Fibroblast of lung (primary cell): Measurements from ENCODE around the gene RYR2. TPM values are rescaled to one million over a fixed set of nuclear protein-coding genes. Genes with fewer than 3 reads are reported as not detected.
A peak's percentile ranks its signal among the peaks of the same experiment; 100 is the strongest.

Experiments
- DNase-seq, 2 donors: peaks; one replicate each; pipeline versions ENCODE4 v3.0.0 to v3.0.0-alpha.2; 2010; ENCODE audit warnings: low read depth in 2 of 2
- H2AFZ ChIP-seq: 2 replicates; pipeline ENCODE4 v1.5.1; 2012; ENCODE audit warnings: low read length, control low read depth, inconsistent platforms
- H3K27ac ChIP-seq: 2 replicates; pipeline ENCODE4 v1.5.1; 2011; ENCODE audit warnings: low read length, control low read depth; ENCODE audit not compliant: insufficient read depth
- H3K27me3 ChIP-seq: 2 replicates; pipeline ENCODE4 v1.5.1; 2011; ENCODE audit warnings: mild to moderate bottlenecking, low read length; ENCODE audit not compliant: control insufficient read depth, insufficient read depth
- H3K36me3 ChIP-seq: 2 replicates; pipeline ENCODE4 v1.5.1; 2011; ENCODE audit warnings: low read length; ENCODE audit not compliant: control insufficient read depth, insufficient read depth
- H3K4me1 ChIP-seq: 2 replicates; pipeline ENCODE4 v1.5.1; 2011; ENCODE audit warnings: low read length; ENCODE audit not compliant: control insufficient read depth, insufficient read depth; ENCODE audit errors: extremely low read depth
- H3K4me2 ChIP-seq: 2 replicates; pipeline ENCODE4 v1.5.1; 2011; ENCODE audit warnings: low read length, control low read depth; ENCODE audit not compliant: insufficient read depth; ENCODE audit errors: extremely low read depth
- H3K4me3 ChIP-seq, 4 experiments: fragments of 200-600 bp in 1 of 4; sonication (generic) in 1 of 4; replicated peaks in 1 of 4; 2 replicates each; pipeline ENCODE4 v1.5.1; 2011 to 2016; ENCODE audit warnings: low read length in 4 of 4, low read depth in 3 of 4, mild to moderate bottlenecking in 3 of 4, control low read depth in 2 of 4, inconsistent platforms in 1 of 4, mixed read lengths in 1 of 4; ENCODE audit not compliant: insufficient read depth in 1 of 4; ENCODE audit errors: control extremely low read depth in 1 of 4
- H3K79me2 ChIP-seq: 2 replicates; pipeline ENCODE4 v1.5.1; 2012; ENCODE audit warnings: mild to moderate bottlenecking, low read length, inconsistent platforms; ENCODE audit not compliant: control insufficient read depth, insufficient read depth
- H3K9ac ChIP-seq: 2 replicates; pipeline ENCODE4 v1.5.1; 2011; ENCODE audit warnings: mild to moderate bottlenecking, low read length, control low read depth; ENCODE audit not compliant: insufficient read depth
- H3K9me3 ChIP-seq: 2 replicates; pipeline ENCODE4 v1.5.1; 2012; ENCODE audit warnings: low read depth, low read length; ENCODE audit not compliant: control insufficient read depth, insufficient read depth
- H4K20me1 ChIP-seq: 2 replicates; pipeline ENCODE4 v1.5.1; 2011; ENCODE audit warnings: low read length; ENCODE audit not compliant: control insufficient read depth, insufficient read depth; ENCODE audit errors: extremely low read depth
- CTCF ChIP-seq, 2 donors: IDR thresholded peaks in 1 of 2; conservative IDR thresholded peaks in 1 of 2; 1 replicate in 1 of 2; 2 replicates in 1 of 2; pipeline ENCODE4 v1.5.1; 2011 to 2012; ENCODE audit warnings: low read length in 2 of 2, control low read depth in 1 of 2, inconsistent platforms in 1 of 2, low read depth in 1 of 2, mild to moderate bottlenecking in 1 of 2
- EZH2 ChIP-seq: IDR thresholded peaks from 2 replicates; pipeline ENCODE4 v1.5.1; 2012; ENCODE audit warnings: low read length, control low read depth, mild to moderate bottlenecking; ENCODE audit errors: missing control alignments
- polyA plus RNA-seq, 2 donors: library from polyadenylated mRNA; depleted of rRNA in 1 of 2; stranded (reverse) in 1 of 2; unstranded in 1 of 2; fragments of >200 nt; gene quantifications; 2 replicates each; pipeline ENCODE4 v1.2.1, GENCODE V29; 2011 to 2012; ENCODE audit warnings: missing spikeins in 1 of 2
- total RNA-seq: library from RNA; depleted of rRNA; stranded (reverse); fragments of >200 nt; gene quantifications from 2 replicates; pipeline ENCODE4 v1.2.1, GENCODE V29; 2014

RYR2 gene
- total and polyA plus RNA-seq, 2 donors (not counting 1 experiment from before 2014, with no cell fraction given): 0.06 to 0.17 TPM

GRCh38 chr1:237042892-237043576, 1.1 kb downstream of the RYR2 start:
- peak overlapping the region in 1 of 4 experiments; percentile 22 for H3K4me3 ChIP-seq
- H2AFZ ChIP-seq: no peak overlapping the region
- no peaks in the 10 kb centered on the region for H3K9me3 ChIP-seq
- DNase-seq: peak; percentile 0 to 9
- peaks cover 17% of the 10 kb centered on the region for H3K27me3 ChIP-seq
- H3K79me2 ChIP-seq: no peaks in the 10 kb centered on the region
- H3K4me1 ChIP-seq: peaks cover 2% of the 10 kb centered on the region
- no peaks in the 10 kb centered on the region for H3K36me3 ChIP-seq
- H3K4me2 ChIP-seq: peak overlapping the region; percentile 35
- no peaks in the 10 kb centered on the region for H4K20me1 ChIP-seq
- no peak overlapping the region for H3K9ac ChIP-seq
- no peak overlapping the region for H3K27ac ChIP-seq
- no peak for TF ChIP-seq CTCF (conservative IDR thresholded peaks at IDR 0.05 in 1 of 2, IDR thresholded peaks at IDR 0.05 in 1 of 2; ENCODE audit: low read depth in 1 of 2, low read length in 2 of 2)
- TF ChIP-seq EZH2: peak; percentile 71

GRCh38 chr1:237043846-237044636, 2.1 kb downstream of the RYR2 start:
- H2AFZ ChIP-seq: no peak overlapping the region
- no peak for DNase-seq
- H3K27me3 ChIP-seq: peaks cover 17% of the 10 kb centered on the region
- H3K4me1 ChIP-seq: peaks cover 2% of the 10 kb centered on the region
- no peak overlapping the region for H3K27ac ChIP-seq
- no peaks in the 10 kb centered on the region for H3K36me3 ChIP-seq
- no peak overlapping the region for H3K9ac ChIP-seq
- TF ChIP-seq CTCF (conservative IDR thresholded peaks at IDR 0.05 in 1 of 2, IDR thresholded peaks at IDR 0.05 in 1 of 2; ENCODE audit: low read depth in 1 of 2, low read length in 2 of 2): no peak
- H3K4me3 ChIP-seq: no peak overlapping the region
- no peak overlapping the region for H3K4me2 ChIP-seq
- no peaks in the 10 kb centered on the region for H4K20me1 ChIP-seq
- H3K79me2 ChIP-seq: no peaks in the 10 kb centered on the region
- H3K9me3 ChIP-seq: no peaks in the 10 kb centered on the region

- no peaks in the 10 kb centered on the region for H3K79me2 ChIP-seq
- H3K27me3 ChIP-seq: peaks cover 17% of the 10 kb centered on the region
- TF ChIP-seq CTCF (conservative IDR thresholded peaks at IDR 0.05 in 1 of 2, IDR thresholded peaks at IDR 0.05 in 1 of 2; ENCODE audit: low read depth in 1 of 2, low read length in 2 of 2) (no peak), EZH2 (no peak)
- DNase-seq: no peak
- no peak overlapping the region for H3K4me2 ChIP-seq
- no peaks in the 10 kb centered on the region for H3K36me3 ChIP-seq
- H3K4me3 ChIP-seq: no peak overlapping the region
- no peaks in the 10 kb centered on the region for H4K20me1 ChIP-seq
- H3K9me3 ChIP-seq: no peaks in the 10 kb centered on the region
- H3K4me1 ChIP-seq: peaks cover 2% of the 10 kb centered on the region
- H2AFZ ChIP-seq: no peak overlapping the region
- no peak overlapping the region for H3K9ac ChIP-seq
- no peak overlapping the region for H3K27ac ChIP-seq
These were observed 3.5 kb downstream of the RYR2 start for GRCh38 chr1:237045278-237046016.
